GM06990 (cell line): ENCODE results near the gene TDRD1.

Source experiments
- DNase-seq: peaks from one replicate; pipeline ENCODE4 v3.0.0-alpha.2; 2011; ENCODE audit not compliant: insufficient read length; ENCODE audit errors: extremely low read depth
- H3K27me3 ChIP-seq: replicated peaks from 2 replicates; pipeline ENCODE4 v1.6.0; 2011; ENCODE audit warnings: low read length; ENCODE audit not compliant: control insufficient read depth, insufficient read depth
- H3K36me3 ChIP-seq: 2 replicates; pipeline ENCODE4 v1.5.1; 2011; ENCODE audit warnings: low read length; ENCODE audit not compliant: control insufficient read depth, insufficient read depth
- H3K4me3 ChIP-seq: replicated peaks from 2 replicates; pipeline ENCODE4 v1.5.1; 2011; ENCODE audit warnings: low read depth, mild to moderate bottlenecking, control low read depth, low read length
- TF ChIP-seq, protein P1 (sequence below): IDR thresholded peaks from 2 replicates; pipeline ENCODE4 v1.5.1; 2011; ENCODE audit warnings: low read length, control low read depth, mild to moderate bottlenecking, inconsistent platforms; ENCODE audit not compliant: insufficient read depth, poor library complexity, severe bottlenecking

TDRD1 gene

DNA sequence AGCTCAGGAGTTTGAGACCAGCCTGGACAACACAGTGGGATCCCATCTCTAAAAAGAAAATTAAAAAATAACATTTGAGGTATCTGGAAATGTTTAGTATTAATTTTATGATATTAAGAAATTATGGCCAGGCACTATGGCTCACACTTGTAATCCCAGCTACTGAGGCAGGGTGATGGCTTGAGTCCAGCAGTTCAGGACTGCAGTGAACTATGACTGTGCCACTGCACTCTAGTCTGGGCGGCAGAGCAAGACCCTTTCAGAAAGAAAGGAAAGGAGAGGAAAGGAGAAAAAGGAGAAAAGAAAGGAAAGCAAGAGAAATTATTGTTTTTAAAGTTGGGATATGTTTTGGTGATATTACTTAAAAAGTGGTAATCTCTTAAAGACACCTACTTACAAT is 2.6 kb upstream of the TDRD1 start:
- Histone ChIP-seq H3K36me3 (no peaks in the 10 kb centered on the region), H3K27me3 (no peaks in the 10 kb centered on the region), H3K4me3 (no peak overlapping the region)
- DNase-seq: no peak
- TF ChIP-seq, protein P1, sequence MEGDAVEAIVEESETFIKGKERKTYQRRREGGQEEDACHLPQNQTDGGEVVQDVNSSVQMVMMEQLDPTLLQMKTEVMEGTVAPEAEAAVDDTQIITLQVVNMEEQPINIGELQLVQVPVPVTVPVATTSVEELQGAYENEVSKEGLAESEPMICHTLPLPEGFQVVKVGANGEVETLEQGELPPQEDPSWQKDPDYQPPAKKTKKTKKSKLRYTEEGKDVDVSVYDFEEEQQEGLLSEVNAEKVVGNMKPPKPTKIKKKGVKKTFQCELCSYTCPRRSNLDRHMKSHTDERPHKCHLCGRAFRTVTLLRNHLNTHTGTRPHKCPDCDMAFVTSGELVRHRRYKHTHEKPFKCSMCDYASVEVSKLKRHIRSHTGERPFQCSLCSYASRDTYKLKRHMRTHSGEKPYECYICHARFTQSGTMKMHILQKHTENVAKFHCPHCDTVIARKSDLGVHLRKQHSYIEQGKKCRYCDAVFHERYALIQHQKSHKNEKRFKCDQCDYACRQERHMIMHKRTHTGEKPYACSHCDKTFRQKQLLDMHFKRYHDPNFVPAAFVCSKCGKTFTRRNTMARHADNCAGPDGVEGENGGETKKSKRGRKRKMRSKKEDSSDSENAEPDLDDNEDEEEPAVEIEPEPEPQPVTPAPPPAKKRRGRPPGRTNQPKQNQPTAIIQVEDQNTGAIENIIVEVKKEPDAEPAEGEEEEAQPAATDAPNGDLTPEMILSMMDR: no peak

GRCh38 chr10:114179747-114180146 is 594 bp downstream of the TDRD1 start:
- Histone ChIP-seq H3K4me3 (no peak overlapping the region), H3K27me3 (no peaks in the 10 kb centered on the region), H3K36me3 (no peaks in the 10 kb centered on the region)
- no peak for DNase-seq
- TF ChIP-seq, protein P1: no peak

DNA sequence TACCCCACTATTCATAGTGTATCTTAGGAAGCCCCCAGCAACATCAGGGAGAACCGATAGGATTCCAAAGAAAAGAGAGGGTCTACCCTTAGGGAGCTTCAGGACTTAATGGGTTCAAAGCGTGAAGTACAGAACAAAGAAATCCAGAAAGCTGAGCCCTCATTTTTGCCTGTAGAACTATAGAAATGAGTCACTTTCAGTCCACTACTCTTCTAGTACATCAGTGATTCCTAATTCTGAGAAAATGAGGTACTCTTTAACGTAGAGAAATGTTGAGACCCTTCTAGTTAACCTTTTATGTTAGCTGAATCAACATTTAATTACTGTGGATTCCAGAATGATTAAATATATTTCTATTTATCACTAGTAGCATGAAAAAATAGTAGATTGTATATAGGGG is 1.8 kb downstream of the TDRD1 start:
- TF ChIP-seq, protein P1: no peak
- Histone ChIP-seq H3K27me3 (no peaks in the 10 kb centered on the region), H3K36me3 (no peaks in the 10 kb centered on the region), H3K4me3 (no peak overlapping the region)
- no peak for DNase-seq

DNA sequence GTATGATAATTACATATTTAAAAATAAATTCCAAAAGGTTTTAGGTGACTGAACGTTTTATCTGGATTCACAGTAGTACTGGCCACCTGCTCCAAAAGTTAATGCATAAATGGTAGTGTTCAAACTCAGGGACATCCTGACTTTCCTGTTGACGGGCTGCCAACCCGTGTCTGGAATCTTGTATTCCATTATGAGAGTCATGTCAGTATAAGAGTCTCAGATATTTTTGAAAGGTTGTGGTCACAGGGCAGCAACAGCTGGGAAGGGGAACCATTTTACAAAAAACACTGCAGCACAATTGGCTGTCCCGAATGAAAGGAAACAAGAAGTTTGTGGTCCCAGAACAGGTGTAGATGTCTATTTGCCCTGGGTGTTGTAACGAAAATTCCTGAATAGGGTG is 2.8 kb downstream of the TDRD1 start:
- DNase-seq: no peak
- Histone ChIP-seq H3K27me3 (no peaks in the 10 kb centered on the region), H3K4me3 (no peak overlapping the region), H3K36me3 (no peaks in the 10 kb centered on the region)
- TF ChIP-seq, protein P1: no peak

DNA sequence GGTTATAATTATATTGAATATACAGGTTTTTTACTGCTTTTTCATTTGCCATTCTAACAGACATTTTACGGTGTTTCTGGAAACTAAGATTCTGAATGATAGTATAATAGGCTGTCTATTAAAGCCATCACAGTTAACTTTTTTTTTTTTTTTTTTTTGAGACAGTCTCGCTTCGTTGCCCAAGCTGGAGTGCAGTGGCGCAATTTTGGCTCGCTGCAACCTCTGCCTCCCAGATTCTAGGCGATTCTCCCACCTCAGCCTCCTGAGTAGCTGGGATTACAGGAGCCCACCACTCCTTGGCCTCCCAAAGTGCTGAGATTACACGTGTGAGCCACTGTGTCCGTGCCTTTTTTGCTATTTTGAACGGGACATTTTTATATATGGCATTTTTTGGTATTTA is 4.4 kb downstream of the TDRD1 start:
- no peaks in the 10 kb centered on the region for H3K36me3 ChIP-seq
- H3K27me3 ChIP-seq: no peaks in the 10 kb centered on the region
- DNase-seq: no peak
- TF ChIP-seq, protein P1: no peak
- no peak overlapping the region for H3K4me3 ChIP-seq

DNA sequence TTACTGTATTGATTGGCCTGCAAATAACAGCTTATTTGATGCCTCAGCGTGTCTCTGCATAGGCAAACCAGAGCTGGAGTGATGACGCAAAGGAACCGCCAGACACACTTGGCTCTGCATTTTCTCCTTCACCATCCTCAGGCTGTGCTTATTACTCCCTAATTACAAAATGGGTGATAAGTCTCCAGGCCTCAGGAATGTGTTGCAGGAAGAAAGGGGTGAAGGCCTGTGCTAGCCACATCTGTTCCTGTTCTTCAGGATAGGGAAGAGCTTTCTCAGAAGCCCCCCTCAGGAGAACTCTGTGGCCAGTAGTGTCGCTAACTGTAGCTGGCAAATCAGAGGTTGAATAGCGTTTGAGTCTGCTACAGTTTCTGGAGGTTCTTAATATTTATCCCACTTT is 5.1 kb downstream of the TDRD1 start:
- TF ChIP-seq, protein P1: no peak
- Histone ChIP-seq H3K36me3 (no peaks in the 10 kb centered on the region), H3K27me3 (no peaks in the 10 kb centered on the region), H3K4me3 (no peak overlapping the region)
- DNase-seq: no peak
